ENCODE results near the gene ZBED4. TPM values are rescaled to one million over a fixed set of nuclear protein-coding genes. Genes with fewer than 3 reads are reported as not detected.

The ZBED4 gene
- total RNA-seq, 4 donors from 2014 or later, result 11.9 to 19.4 (median 18.2) TPM

DNA sequence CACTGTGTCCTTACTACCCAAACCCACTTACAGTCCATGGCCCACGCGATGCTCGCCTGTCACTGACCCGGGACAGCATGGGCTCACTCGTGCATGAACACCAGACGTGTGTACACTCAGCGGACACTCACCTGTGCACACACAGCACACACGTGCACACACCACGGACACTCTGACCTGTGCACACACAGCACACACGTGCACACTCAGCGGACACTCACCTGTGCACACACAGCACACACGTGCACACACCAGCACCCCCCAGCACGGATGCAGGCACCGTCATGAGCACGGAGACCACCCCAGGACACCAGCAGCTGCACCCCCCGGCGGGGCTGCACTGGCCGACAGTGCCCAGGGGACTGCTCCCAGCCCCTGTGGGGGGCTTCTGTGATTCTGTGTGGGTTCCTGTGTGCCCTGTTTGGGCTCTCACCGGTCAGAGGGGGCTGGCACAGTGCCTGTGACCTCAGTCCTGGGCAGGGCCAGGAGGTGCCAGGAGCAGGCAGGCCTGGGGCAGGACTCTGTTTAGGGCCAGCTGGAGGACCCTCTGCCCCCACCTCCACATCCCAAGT lies 85.0 kb downstream of the ZBED4 start:
- Histone ChIP-seq H3K9me3 (no peaks in the 10 kb centered on the region), H3K36me3 (no peaks in the 10 kb centered on the region), H3K27me3 (no peaks in the 10 kb centered on the region), H3K4me3 (no peak overlapping the region), H3K4me1 (peaks cover 51% of the 10 kb centered on the region), H3K27ac (peak overlapping the region; percentile 98)
- no peak for DNase-seq (ENCODE audit: low spot score in 2 of 2)
- WGBS, result 97% methylated on average over 5 of the region's 19 CpGs
- TF ChIP-seq EP300 (IDR thresholded peaks at IDR 0.05) (no peak), POLR2AphosphoS5 (IDR thresholded peaks at IDR 0.05) (no peak), POLR2A (IDR thresholded peaks at IDR 0.05) (no peak)
- TF ChIP-seq, protein P1, sequence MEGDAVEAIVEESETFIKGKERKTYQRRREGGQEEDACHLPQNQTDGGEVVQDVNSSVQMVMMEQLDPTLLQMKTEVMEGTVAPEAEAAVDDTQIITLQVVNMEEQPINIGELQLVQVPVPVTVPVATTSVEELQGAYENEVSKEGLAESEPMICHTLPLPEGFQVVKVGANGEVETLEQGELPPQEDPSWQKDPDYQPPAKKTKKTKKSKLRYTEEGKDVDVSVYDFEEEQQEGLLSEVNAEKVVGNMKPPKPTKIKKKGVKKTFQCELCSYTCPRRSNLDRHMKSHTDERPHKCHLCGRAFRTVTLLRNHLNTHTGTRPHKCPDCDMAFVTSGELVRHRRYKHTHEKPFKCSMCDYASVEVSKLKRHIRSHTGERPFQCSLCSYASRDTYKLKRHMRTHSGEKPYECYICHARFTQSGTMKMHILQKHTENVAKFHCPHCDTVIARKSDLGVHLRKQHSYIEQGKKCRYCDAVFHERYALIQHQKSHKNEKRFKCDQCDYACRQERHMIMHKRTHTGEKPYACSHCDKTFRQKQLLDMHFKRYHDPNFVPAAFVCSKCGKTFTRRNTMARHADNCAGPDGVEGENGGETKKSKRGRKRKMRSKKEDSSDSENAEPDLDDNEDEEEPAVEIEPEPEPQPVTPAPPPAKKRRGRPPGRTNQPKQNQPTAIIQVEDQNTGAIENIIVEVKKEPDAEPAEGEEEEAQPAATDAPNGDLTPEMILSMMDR (IDR thresholded peaks at IDR 0.05), result no peak

Other genes with a start within 250 kb of the ZBED4 start
- gene BRD1, start 26.0 kb upstream of the ZBED4 start, total RNA-seq, result 100 to 1,000 TPM in 1 of 4 donors, 10 to 100 TPM in 3; 69.3 to 116 (median 81.1) TPM
- 10 to 100 TPM; 13.2 to 23.8 (median 16.8) TPM for gene ALG12, start 64.6 kb downstream of the ZBED4 start, total RNA-seq
- gene CRELD2, start 64.8 kb downstream of the ZBED4 start, total RNA-seq, result 10 to 100 TPM in 3 of 4 donors, 1 to 10 TPM in 1; 9.3 to 29.4 (median 21.5) TPM
- gene PIM3, start 106.9 kb downstream of the ZBED4 start, total RNA-seq, result 100 to 1,000 TPM; 103 to 202 (median 143) TPM
- gene IL17REL, start 158.9 kb downstream of the ZBED4 start, total RNA-seq, result not detected
- gene TTLL8, start 204.5 kb downstream of the ZBED4 start, total RNA-seq, result not detected
- gene MLC1, start 231.6 kb downstream of the ZBED4 start, total RNA-seq, result 1 to 10 TPM in 1 of 4 donors, under 1 TPM in 3; 0.49 to 3.4 (median 0.70) TPM
- gene MOV10L1, start 236.2 kb downstream of the ZBED4 start, total RNA-seq, result under 1 TPM in 2 of 4 donors, not detected in 2; 0.68 to 0.80 TPM